Nucleus accumbens (tissue), 56 donors: ENCODE data around the gene TSPEAR.

Source experiments
- DNase-seq, 56 donors: peaks; one replicate each; lab custom pipeline; 2025; lab: John Stamatoyannopoulos, UW

The TSPEAR gene

DNA sequence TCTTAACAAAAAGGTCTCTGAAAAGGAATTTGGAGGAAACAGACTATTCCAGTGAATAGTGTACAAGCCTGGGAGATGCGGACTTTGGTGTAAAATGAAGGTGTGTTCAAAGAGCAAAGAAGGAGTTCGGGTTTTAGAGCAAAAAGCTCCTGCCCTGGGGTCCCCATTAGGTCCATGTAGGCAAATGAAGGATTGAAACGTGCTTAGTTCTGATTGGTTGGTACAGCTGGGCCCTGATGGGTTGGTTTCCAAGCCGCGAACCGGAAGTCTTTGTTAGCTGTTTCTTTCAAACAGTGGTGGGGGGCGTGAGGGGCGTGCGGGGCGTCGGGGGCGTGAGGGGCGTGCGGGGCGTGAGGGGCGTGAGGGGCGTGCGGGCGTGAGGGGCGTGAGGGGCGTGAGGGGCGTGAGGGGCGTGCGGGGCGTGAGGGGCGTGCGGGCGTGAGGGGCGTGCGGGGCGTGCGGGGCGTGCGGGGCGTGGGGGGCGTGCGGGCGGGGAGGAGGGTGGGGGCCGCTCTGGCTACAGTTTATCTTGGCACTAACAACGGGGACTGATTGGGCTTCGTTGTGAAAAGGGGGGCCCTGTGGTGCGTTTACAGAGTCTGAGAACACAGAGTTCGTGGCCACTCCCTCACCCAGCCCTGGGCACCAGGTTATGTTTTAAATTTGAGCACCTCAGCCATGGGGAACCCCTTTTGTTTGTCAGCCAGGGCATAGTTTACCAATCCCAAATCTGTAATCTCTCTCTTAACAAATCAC is 226.7 kb downstream of the TSPEAR start:
- DNase-seq, result no peak

DNA sequence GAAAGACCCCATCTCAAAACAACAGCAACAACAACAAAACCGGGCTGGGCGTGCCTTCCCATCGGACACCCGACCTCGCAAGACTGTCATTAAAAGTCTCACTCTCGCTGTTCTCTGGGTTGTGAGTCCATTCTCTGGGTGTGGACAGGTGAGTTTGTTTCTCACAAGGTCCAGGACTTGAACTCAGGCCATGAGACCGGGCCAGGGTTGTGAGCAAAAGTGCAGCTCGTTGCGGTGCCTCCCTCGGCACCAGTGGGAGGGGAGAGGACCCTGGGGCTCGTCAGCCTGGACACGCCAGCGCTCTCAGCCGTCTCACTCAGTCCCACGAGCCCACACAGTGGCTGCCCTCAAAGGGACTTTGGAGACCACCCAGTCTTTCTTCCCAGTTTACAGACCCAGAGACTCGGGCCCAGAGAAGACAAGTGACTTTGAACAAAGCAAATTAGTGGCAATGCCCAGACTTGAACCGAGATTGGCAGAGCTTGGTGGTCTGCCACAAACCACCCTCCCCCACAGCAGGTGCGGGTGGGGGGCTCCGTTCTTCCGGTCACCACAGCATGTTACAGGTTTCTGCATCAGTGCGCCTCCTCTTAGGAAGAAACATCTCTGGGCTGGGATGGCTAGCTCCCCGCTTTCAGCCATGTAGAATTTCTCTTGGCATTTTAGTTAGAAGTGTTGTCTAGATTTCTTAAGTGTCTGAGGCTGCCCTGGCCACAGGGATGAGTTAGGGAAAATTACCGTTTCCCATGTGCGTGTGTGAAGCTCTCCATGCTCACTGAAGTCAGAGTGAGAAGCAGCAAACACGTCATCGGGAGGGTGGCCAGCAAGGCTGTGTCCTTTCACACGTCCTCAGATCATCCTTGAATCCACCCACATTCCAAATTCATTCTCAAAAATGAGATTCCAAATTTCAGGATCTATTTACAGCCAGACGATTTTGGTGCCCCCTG is 227.8 kb downstream of the TSPEAR start:
- no peak for DNase-seq

DNA sequence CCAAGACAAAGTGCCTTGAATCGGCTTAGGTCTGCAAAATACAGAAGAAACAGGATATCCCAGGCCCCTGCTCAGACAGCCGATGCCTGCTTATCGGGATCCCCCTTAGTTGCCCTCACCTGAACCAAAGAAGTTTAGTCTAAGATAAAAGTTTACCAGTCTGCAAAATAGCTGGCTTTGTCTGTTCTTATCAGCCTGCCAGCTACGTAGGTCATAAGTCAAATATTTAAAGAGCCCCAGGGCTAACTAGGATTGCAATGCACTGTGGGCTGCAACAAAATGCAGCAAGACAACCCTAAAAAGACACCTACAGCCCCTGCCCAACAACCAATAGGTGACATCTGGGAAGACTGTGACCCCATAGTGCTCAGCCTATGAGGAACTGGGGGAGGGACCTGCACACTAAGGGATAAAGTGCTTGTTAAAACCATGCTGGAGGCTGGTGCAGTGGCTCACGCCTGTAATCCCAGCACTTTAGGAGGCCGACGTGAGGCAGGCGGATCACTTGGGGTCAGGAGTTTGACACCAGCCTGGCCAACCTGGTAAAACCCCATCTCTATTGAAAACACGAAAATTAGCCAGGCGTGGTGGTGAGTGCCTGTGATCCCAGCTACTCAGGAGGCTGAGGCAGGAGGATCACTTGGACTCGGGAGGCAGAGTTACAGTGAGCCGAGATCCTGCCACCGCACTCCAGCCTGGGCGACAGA is 228.6 kb downstream of the TSPEAR start:
- no peak for DNase-seq

DNA sequence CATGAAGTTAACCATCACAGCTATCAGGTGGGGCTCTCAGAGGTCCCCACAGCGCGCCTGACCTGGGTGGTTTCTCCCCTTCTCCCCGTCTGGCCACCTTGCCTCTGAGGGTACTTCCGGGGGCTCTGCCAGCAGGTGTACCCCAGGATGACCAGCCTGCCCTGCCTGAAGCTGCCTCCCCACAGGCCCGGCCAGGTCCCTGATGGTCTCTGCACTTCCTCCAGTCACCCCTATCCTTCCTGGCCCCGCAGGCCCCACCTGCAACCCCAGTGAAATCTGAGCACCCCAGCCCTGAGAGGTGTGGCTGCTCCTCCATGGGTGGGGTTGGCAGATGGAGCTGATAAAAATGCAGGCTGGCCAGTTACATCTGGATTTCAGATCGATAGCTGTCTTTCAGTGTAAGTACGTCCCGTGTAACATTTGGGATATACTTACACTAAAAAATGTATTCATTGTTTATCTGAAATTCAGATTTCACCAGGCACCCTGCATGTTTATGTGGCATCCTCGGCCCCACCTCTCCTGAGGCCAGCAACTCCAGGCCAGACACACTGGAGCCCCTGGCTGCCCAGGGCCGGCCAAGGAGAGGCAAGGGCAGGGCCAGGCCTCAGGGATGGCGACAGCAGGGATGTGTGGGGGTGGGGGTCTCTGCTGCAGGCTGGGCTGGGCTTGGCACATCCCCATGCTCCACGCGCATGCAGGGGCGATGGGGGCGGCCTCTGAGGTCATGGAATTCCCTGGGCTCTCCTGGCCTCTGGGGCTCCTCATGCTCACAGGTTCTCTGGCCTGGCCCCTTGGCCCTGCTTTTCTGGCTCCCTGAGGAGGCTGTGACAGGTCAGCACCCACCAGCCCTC is 230.9 kb downstream of the TSPEAR start:
- no peak for DNase-seq

DNA sequence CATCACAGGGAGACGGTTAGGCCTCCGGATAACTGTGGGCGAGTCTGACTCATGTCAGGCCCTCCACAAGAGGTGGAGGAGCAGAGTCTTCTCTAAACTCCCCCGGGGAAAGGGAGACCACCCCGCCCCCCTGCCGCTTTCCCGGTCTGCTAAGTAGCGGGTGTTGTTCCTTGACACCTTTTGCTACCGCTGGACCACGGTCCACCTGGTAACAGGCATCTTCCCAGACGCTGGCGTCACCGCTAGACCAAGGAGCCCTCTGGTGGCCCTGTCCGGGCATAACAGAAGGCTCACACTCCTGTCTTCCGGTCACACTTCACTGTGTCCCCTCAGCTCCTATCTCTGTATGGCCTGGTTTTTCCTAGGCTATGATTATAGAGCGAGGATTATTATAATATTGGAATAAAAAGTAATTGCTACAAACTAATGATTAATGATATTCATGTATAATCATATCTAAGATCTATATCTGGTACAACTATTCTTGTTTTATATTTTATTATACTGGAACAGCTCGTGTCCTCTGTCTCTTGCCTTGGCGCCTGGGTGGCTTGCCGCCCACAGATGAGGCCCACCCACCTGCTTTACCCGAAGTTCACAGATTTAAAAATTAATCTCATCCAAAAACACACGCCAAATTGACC is 231.7 kb downstream of the TSPEAR start:
- DNase-seq, result peak in 8 of 56 donors; percentile 8 to 33 (median 17)

DNA sequence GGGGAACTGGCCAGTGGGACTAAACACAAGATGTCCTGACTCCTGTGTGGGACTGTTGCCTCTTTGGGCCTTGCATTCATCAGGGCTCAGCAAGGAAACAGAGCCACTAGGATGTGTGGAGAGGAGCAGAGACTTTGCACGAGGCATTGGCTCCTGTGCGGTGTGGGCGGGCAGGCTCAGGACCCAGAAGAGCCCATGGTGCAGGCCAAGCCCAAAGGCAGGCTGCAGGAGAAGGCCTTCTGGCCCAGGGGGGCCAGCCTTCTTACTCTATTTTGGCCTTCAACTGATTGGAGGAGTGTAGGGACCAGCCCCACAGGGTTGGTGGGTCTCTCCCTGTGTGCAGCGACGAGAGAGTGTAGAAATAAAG is 232.6 kb downstream of the TSPEAR start:
- DNase-seq, result no peak

DNA sequence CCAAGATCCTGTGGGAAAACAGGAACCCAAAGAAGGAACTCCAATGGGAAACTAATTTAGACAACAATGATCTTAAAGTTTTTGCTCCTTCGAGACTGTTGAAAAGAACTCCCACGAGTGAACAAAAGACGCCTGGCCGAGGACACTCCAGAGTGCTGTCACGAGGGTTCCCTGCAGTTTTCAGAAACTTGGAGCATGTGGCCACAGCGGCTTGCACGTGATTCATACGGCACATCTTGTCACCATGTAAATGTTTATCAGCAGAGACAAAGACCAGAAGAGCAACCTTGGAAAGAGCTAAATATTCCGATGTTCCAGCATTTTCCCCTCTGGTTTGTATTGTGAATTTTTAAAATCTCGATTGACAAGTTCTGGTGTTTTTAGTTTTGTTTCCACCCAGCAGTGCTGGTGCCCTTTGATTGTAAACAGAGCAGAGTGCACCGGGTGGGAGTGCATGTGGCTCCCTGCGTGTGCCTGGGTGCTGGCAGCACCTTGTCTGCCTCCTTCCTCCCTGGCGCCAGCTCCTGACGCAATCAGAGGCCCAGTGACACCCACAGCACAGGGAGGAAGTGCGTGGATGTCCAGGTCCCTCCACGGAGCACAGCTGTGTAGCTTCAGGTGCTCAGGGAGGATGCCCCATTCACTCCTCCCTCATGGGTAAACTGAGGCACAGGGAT is 233.1 kb downstream of the TSPEAR start:
- DNase-seq, result no peak

DNA sequence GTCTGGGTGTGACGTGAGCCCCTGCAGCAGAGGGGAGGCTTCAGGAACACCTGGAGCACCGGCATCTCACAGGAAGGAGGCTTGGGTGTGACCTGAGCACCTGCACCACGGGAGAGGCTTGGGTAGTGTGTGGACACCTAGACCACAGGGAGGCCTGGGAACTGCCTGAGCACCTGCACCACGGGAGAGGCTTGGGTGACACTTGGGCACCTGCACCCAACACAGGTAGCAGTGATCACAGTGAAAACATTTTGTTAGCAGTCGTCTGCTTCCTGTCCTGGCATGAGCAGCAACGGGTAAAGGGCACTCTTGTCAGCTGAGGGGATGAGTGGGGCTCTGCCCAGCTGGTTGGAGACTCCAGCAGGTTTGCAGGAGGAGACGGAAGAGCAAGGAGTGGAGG is 233.7 kb downstream of the TSPEAR start:
- no peak for DNase-seq

DNA sequence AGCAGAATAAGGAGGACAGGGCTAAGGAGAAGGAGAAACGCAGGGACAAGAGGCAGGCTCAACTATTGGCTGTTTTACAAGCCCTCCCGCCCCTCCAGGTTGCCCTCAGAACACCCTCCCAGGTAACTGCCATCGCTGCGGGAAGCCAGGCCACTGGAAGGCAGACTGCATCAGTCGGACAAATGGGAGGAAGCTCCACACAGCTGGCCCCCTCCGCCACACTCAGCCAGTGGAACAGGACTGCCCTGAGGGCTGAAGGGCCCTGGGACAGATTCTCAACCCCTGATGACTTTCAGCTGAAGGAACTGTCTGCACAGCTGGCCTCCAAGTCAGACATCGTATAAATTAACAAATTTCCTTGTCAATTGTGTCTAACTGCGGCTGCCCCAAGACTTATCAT is 234.2 kb downstream of the TSPEAR start:
- DNase-seq, result no peak

DNA sequence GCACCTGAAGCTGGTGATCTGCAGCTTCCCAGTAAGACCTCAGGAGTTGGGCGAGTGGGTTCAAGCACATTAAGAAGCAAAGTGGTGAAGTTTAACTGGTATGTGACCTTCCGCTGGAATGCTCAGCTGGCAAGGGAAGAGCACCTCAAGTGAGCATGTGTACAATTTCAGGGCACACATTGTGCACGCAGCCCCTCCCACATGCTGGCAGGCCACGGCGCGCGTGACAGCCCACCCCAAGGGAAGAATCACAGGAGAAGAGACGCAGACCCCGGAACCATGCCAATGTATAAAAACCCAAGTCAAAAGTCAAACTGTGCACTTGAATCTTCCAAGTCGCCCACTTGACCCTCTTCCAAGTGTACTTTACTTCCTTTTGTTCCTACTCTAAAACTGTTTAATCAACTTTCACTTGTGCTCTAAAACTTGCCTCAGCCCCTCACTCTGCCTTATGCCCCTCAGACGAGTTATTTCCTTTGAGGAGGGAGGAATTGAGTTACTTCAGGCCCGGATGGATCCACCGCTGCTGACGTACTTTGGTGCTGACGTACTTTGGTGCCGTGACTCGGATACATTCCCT is 236.0 kb downstream of the TSPEAR start:
- no peak for DNase-seq

DNA sequence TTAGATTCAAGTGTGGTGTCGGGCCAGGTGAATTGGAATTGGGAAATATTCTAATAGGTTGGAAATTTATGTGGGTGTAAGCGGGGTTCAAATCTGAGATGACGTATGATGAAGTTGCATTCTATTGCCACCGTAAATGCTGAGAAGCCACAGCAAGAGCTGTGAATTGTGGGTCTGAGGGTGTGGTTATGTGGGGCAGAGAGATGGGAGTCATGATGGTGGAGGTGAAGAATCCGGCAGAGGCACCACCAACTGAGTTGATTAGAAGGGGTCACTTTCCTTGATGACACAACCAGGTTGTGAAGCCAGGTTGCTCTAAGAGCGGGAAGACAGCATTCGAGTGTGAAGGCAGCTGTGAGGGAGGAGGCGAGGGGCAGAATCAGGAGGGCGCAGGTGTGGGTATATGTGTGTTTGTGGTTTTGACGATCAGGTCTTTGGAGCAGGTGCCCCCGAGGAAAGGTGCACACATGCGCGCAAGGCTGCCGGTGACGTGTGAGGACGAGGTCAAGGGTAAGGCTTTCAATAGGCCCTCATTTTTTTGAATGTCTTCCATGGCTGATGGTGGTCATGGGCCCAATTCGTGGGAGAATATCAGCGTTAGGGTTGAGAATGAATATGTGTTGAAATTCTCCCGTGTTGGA is 237.3 kb downstream of the TSPEAR start:
- no peak for DNase-seq

DNA sequence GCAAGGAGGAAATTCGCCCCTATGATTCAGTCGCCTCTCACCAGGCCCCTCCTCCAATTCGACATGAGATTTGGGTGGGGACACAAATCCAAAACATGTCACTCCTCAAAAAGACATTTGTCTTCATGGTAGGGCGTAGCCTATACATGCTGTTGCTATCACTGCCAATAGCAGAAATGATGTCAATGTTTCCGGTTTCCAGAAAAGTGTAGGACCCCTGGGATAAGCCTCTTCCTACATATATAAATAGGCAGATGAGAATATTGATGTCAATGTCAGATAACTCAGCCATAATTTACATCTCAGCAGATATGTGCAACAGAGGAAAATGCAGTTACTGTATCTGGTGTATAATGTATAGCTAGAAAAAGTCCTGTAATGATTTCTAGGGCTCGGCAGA is 239.4 kb downstream of the TSPEAR start:
- no peak for DNase-seq

DNA sequence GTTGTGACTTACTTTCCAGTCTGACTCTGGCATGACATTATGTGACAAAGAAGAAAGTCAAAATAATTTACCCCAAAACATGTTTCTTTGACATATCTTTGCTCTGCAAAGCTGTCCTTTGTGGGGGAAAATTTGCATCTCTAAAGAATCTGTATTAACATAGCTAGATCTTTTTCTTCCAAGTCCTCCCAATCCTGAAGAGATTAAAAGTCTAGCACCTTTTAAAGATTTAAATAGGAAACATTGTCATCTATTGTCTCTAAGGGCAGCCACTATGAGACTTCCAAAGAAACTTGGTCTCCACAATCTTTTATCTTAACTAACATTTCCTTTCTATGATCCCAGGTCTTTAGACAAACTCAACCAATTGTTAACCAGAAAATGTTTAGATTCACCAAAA is 240.0 kb downstream of the TSPEAR start:
- DNase-seq, result no peak

DNA sequence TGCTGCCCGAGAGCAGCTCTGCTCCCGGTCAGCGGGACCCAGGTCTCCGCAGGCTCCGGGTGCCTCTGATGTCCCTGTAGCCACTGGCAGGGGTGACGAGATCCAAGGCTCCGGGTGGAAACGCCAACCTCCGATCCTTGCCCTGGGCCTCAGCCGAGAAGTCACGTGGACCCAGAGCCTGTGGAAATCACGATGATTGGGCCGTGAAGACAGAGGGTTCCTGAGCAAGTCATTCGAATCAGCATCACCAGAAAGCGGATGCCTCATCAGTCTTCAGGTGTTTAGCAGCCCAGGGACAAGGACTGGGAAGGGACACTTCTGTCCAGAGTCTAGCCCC is 243.5 kb downstream of the TSPEAR start:
- DNase-seq, result no peak

DNA sequence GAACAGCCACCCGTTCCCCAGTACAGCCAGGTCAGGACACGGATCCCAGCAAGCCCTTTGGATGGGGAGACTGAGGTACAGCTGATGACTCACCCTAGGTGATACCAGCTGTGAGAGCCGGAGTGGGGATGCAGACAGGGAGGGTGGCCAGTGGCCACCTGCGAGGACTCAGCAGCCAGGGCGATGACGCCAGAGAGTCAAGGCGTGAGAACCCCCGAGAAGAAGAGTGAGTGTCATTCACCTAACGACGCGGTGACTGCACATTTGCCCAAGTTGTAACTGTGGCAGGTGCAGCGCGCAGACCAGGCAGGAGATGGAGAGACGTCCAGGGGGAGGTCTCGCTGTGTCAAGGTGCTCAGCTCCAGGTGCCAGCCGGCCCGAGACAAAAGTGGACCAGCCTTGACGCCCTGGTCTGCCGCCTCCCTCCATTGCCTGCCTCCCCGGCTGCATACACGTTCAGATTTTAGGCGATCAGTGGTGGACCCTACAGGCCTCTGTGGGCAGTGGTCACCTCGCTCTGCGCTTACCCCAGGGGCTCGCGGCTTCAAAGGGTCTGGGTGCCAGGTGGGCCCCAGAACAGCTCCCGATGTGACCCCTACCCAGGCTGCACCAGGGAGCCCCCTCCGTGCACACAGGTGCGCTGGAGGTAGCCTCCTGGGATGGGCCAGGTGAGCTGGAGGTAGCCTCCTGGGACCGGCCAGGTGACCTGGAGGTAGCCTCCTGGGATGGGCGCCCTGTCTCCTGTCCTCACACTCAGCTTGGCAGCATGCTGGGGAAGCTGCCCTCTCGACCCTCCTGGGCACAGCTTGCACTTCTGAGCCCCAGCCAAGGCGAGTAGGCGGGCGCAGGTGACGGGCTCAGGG is 244.1 kb downstream of the TSPEAR start:
- DNase-seq, result no peak

DNA sequence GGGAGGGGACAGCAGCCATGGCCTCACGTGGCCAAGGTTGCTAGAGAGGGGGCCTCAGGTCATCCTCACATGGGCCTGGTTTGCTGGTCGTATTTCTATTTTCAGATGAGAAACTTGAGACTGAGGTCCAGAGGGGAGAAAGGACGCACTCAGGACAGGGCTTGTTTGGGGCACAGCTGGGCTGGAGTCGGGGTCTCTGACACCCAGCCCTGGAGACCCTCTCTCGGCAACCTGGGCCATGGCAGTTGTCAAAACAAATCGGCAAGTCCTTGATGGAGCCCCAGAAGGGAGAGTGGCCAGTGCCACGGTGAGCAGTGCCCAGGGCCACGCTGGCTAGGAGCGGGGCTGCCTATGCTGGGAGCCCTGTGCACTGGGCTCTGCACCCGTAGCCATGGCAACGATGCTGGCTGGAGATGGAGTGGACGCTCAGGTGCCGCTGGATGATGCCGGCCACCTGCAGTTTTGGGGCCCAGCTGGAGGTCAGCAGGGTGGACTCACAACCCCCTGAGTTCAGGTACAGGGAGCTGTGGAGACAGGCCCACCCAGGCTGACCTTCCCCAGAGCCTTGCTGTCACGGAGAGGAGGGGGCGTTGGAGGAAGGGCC is 244.9 kb downstream of the TSPEAR start:
- no peak for DNase-seq

DNA sequence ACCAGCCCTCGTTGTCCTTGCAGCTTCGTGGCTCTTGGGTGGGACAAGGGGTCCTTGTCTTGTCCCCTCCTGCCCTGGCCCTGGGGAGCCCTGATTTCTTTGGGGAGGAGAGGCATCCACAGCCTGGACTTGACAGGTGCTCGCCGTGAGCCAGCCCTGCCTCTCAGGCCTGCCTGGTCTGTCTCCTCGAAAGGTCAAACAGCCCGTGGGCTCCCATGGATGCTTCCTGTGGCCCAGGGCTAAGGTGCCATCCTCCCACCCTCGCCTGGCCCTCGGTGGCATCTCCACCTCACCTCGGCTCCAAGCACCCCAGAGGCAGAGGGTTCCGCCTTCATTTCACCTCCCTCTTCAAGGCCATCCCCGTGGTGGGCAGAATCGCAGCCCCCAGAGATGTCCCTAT is 247.0 kb downstream of the TSPEAR start:
- no peak for DNase-seq
